ENCODE measurements around the gene SPAG9. TPM values are rescaled to one million over a fixed set of nuclear protein-coding genes. Genes with fewer than 3 reads are reported as not detected.

SPAG9 gene
- total and polyA plus RNA-seq, 8 donors: 105 to 147 (median 116) TPM

- no peak for TF ChIP-seq CTCF (IDR thresholded peaks at IDR 0.05)
- DNase-seq (no peak), ATAC-seq (no peak)
- H3K36me3 ChIP-seq: peaks cover 0 to 25% of the 10 kb centered on the region in 2 donors
- H3K27me3 ChIP-seq: no peaks in the 10 kb centered on the region
- no peaks in the 10 kb centered on the region for H3K9me3 ChIP-seq
- intact Hi-C loops (cut with DNase I): no loop called here
- no peak overlapping the region for H3K27ac ChIP-seq
- no peak overlapping the region for H3K4me3 ChIP-seq
- peaks cover 14 to 28% of the 10 kb centered on the region in 2 donors for H3K4me1 ChIP-seq
Observed at GRCh38 chr17:51032850-51033249, 87.8 kb downstream of the SPAG9 start.

- DNase-seq (peak in 1 of 4 donors; percentile 29), ATAC-seq (peak; percentile 66)
- Histone ChIP-seq H3K27me3 (no peaks in the 10 kb centered on the region), H3K4me3 (no peak overlapping the region), H3K36me3 (peaks cover 0 to 20% of the 10 kb centered on the region in 2 donors), H3K4me1 (peaks cover 0 to 18% of the 10 kb centered on the region in 2 donors), H3K27ac (peak overlapping the region; percentile 61 to 68), H3K9me3 (no peaks in the 10 kb centered on the region)
- no peak for TF ChIP-seq CTCF (IDR thresholded peaks at IDR 0.05)
- intact Hi-C loops (cut with DNase I): no loop called here
Observed at GRCh38 chr17:51029568-51030463, 90.9 kb downstream of the SPAG9 start.

GRCh38 chr17:51029142-51029541 lies 91.5 kb downstream of the SPAG9 start:
- Histone ChIP-seq H3K9me3 (no peaks in the 10 kb centered on the region), H3K27me3 (no peaks in the 10 kb centered on the region), H3K4me1 (peaks cover 0 to 18% of the 10 kb centered on the region in 2 donors), H3K36me3 (peaks cover 0 to 15% of the 10 kb centered on the region in 2 donors), H3K4me3 (no peak overlapping the region), H3K27ac (peak overlapping the region; percentile 61 to 68)
- no peak for TF ChIP-seq CTCF (IDR thresholded peaks at IDR 0.05)
- intact Hi-C loops (cut with DNase I): no loop called here
- no peak for ATAC-seq
- DNase-seq: no peak

- H3K36me3 ChIP-seq: peaks cover 0 to 15% of the 10 kb centered on the region in 2 donors
- no peak for TF ChIP-seq CTCF (IDR thresholded peaks at IDR 0.05)
- intact Hi-C loops (cut with DNase I): no loop called here
Observed at GRCh38 chr17:51028176-51028863, 92.3 kb downstream of the SPAG9 start.

GRCh38 chr17:51018541-51018940 lies 102.1 kb downstream of the SPAG9 start:
- no peak overlapping the region for H3K4me3 ChIP-seq
- TF ChIP-seq CTCF (IDR thresholded peaks at IDR 0.05): no peak
- H3K36me3 ChIP-seq: peaks cover 0 to 69% of the 10 kb centered on the region in 2 donors
- intact Hi-C loops (cut with DNase I): no loop called here
- ATAC-seq (no peak), DNase-seq (no peak)
- H3K27me3 ChIP-seq: no peaks in the 10 kb centered on the region
- no peaks in the 10 kb centered on the region for H3K9me3 ChIP-seq
- no peak overlapping the region for H3K27ac ChIP-seq
- no peaks in the 10 kb centered on the region for H3K4me1 ChIP-seq

More at GRCh38 chr17:51028176-51028863, 92.3 kb downstream of the SPAG9 start:
- H3K4me3 ChIP-seq: no peak overlapping the region
- no peaks in the 10 kb centered on the region for H3K9me3 ChIP-seq
- peaks cover 0 to 18% of the 10 kb centered on the region in 2 donors for H3K4me1 ChIP-seq
- no peak overlapping the region for H3K27ac ChIP-seq
- no peak for DNase-seq
- ATAC-seq: peak; percentile 15
- no peaks in the 10 kb centered on the region for H3K27me3 ChIP-seq
